K562 (cell line): Measurements from ENCODE around the gene POPDC2. TPM values are rescaled to one million over a fixed set of nuclear protein-coding genes. Genes with fewer than 3 reads are reported as not detected.

Experiments used
- ATAC-seq: fragments of 200-7000 bp; cut with Tn5 transposase; 3 replicates; pipeline ENCODE4 v1.9.1; 2020; ENCODE audit warnings: moderate library complexity
- BruUV-seq: library from RNA; stranded (reverse); fragments of 400-500 nt; replicated peaks from 2 replicates; lab custom pipeline; 2021; lab: Mats Ljungman, UMichigan
- CTCF ChIA-PET: fragments of 300-600 bp; formaldehyde crosslinking; extraction: SDS; loops from one replicate; lab custom pipeline; 2021; ENCODE audit warnings: low intra/inter-chr PET ratio; lab: Yijun Ruan, JAX
- POLR2A ChIA-PET: fragments of 300-600, 350-650 bp; sonication (Branson Sonifier 250); formaldehyde crosslinking; extraction: SDS; loops from one replicate; lab custom pipeline; 2021; ENCODE audit warnings: antibody characterized with exemption, inconsistent platforms; lab: Yijun Ruan, JAX
- DNase-seq, 4 experiments: peaks; one replicate each; pipeline versions ENCODE4 v3.0.0 to v3.0.0-alpha.2; 2011 to 2018; ENCODE audit warnings: low spot score in 3 of 4, mixed read lengths in 3 of 4; ENCODE audit errors: extremely low read depth in 1 of 4
- FAIRE-seq: peaks from 2 replicates; lab custom pipeline; 2011; peaks lifted over from hg19 to GRCh38; lab: Jason Lieb, UNC
- H2AFZ ChIP-seq: 2 replicates; pipeline ENCODE4 v1.6.0; 2011; ENCODE audit warnings: low read depth, low read length, control low read depth, inconsistent platforms
- H3K27ac ChIP-seq: fragments of 200-600 bp; 3 replicates; pipeline ENCODE4 v1.8.0; 2011; ENCODE audit warnings: low read depth, mild to moderate bottlenecking, control low read depth, inconsistent platforms, low read length, moderate library complexity, mixed read lengths; ENCODE audit errors: extremely low read depth
- H3K27me3 ChIP-seq, 2 experiments: fragments of 300-600 bp in 1 of 2; 2 replicates in 1 of 2; 3 replicates in 1 of 2; pipeline versions ENCODE4 v1.6.0 to v1.8.0; 2011; ENCODE audit warnings: inconsistent platforms in 2 of 2, low read length in 2 of 2, mild to moderate bottlenecking in 1 of 2, mixed read lengths in 1 of 2, moderate library complexity in 1 of 2; ENCODE audit not compliant: control insufficient read depth in 2 of 2, insufficient read depth in 2 of 2
- H3K36me3 ChIP-seq: fragments of 300-600 bp; 3 replicates; pipeline ENCODE4 v1.8.0; 2011; ENCODE audit warnings: mild to moderate bottlenecking, low read length, inconsistent platforms; ENCODE audit not compliant: control insufficient read depth, insufficient read depth
- H3K4me1 ChIP-seq, 2 experiments: fragments of 200-600 bp in 1 of 2; replicated peaks in 1 of 2; 2 replicates in 1 of 2; 3 replicates in 1 of 2; pipeline versions ENCODE4 v1.5.1 to v1.8.0; 2011; ENCODE audit warnings: inconsistent platforms in 2 of 2, low read length in 2 of 2, mild to moderate bottlenecking in 1 of 2, mixed read lengths in 1 of 2, moderate library complexity in 1 of 2; ENCODE audit not compliant: control insufficient read depth in 2 of 2, insufficient read depth in 2 of 2
- H3K4me2 ChIP-seq: 2 replicates; pipeline ENCODE4 v1.6.1; 2011; ENCODE audit warnings: low read length, control low read depth, inconsistent platforms, mixed read lengths; ENCODE audit not compliant: insufficient read depth
- H3K4me3 ChIP-seq: fragments of 200-600 bp; sonication (generic), shearing (Covaris generic); 2 replicates; pipeline ENCODE4 v1.5.1; 2016; ENCODE audit warnings: control low read depth, inconsistent platforms
- H3K79me2 ChIP-seq: fragments of 200-600 bp; 3 replicates; pipeline ENCODE4 v1.8.0; 2011; ENCODE audit warnings: low read length, inconsistent platforms; ENCODE audit not compliant: control insufficient read depth, insufficient read depth
- H3K9ac ChIP-seq, 2 experiments: 2 replicates each; pipeline versions ENCODE4 v1.6.0 to v1.6.1; 2011; ENCODE audit warnings: low read depth in 2 of 2, low read length in 2 of 2, control low read depth in 1 of 2, inconsistent platforms in 1 of 2, mild to moderate bottlenecking in 1 of 2, mixed read lengths in 1 of 2; ENCODE audit not compliant: insufficient read depth in 1 of 2
- H3K9me1 ChIP-seq: one replicate; pipeline ENCODE4 v1.6.0; 2011; ENCODE audit warnings: inconsistent platforms, mild to moderate bottlenecking, low read length, moderate library complexity; ENCODE audit not compliant: control insufficient read depth, insufficient read depth
- H3K9me3 ChIP-seq: replicated peaks from 2 replicates; pipeline ENCODE4 v1.5.1; 2011; ENCODE audit warnings: low read depth, low read length, inconsistent platforms; ENCODE audit not compliant: control insufficient read depth, insufficient read depth
- H4K20me1 ChIP-seq: replicated peaks from 2 replicates; pipeline ENCODE4 v1.6.1; 2011; ENCODE audit warnings: low read length, inconsistent platforms, mixed read lengths; ENCODE audit not compliant: control insufficient read depth, insufficient read depth
- BCLAF1 ChIP-seq, 2 experiments: fragments of 450-650 bp in 1 of 2; IDR thresholded peaks; 2 replicates each; pipeline ENCODE4 v1.6.1; 2011 to 2017; ENCODE audit warnings: low read depth in 2 of 2, antibody characterized with exemption in 1 of 2, borderline replicate concordance in 1 of 2, low read length in 1 of 2, mild to moderate bottlenecking in 1 of 2, mixed read lengths in 1 of 2; ENCODE audit not compliant: control insufficient read depth in 1 of 2
- CBX5 ChIP-seq: IDR thresholded peaks from 2 replicates; pipeline ENCODE4 v1.6.1; 2014; ENCODE audit warnings: low read depth, borderline replicate concordance
- CREB3L1 ChIP-seq: fragments of 450-650 bp; IDR thresholded peaks from 2 replicates; pipeline ENCODE4 v1.6.1; 2014; ENCODE audit warnings: low read depth, mild to moderate bottlenecking, moderate library complexity, borderline replicate concordance
- ELF2 ChIP-seq: fragments of 250-450 bp; sonication (Bioruptor Pico); IDR thresholded peaks from 2 replicates; pipeline ENCODE4 v1.5.0; 2021; ENCODE audit warnings: mild to moderate bottlenecking
- ELF4 ChIP-seq: fragments of 450-650 bp; formaldehyde crosslinking; IDR thresholded peaks from 2 replicates; pipeline ENCODE4 v1.4.0; 2022; ENCODE audit warnings: missing genetic modification characterization
- GTF2E2 ChIP-seq: fragments of 200-800 bp; sonication (Bioruptor generic); IDR thresholded peaks from 2 replicates; pipeline ENCODE4 v1.6.1; 2016; ENCODE audit warnings: missing genetic modification characterization, missing compliant biosample characterization
- HEY1 ChIP-seq: fragments of 250-450 bp; sonication (Bioruptor Pico); IDR thresholded peaks from 2 replicates; pipeline ENCODE4 v1.5.0; 2020; ENCODE audit warnings: mild to moderate bottlenecking, moderate library complexity, borderline replicate concordance
- RBM22 ChIP-seq: fragments of 200-400 bp; formaldehyde crosslinking; IDR thresholded peaks from 2 replicates; pipeline ENCODE4 v1.6.1; 2018; ENCODE audit warnings: low read length, low read depth; ENCODE audit not compliant: poor library complexity, severe bottlenecking
- SIN3A ChIP-seq, 2 experiments: fragments of 150-350 bp in 1 of 2; IDR thresholded peaks; 2 replicates each; pipeline ENCODE4 v1.6.1; 2011 to 2016; ENCODE audit warnings: borderline replicate concordance in 2 of 2, low read depth in 2 of 2, low read length in 2 of 2, mild to moderate bottlenecking in 2 of 2, moderate library complexity in 2 of 2; ENCODE audit not compliant: control insufficient read depth in 1 of 2
- THRB ChIP-seq: fragments of 450-650 bp; formaldehyde crosslinking; conservative IDR thresholded peaks from 2 replicates; pipeline ENCODE4 v1.4.0; 2022; ENCODE audit warnings: mild to moderate bottlenecking, missing genetic modification characterization
- ZNF121 ChIP-seq: sonication (generic); formaldehyde crosslinking; conservative IDR thresholded peaks from 2 replicates; pipeline ENCODE4 v1.8.0; 2022; ENCODE audit warnings: missing genetic modification reagents
- ZNF175 ChIP-seq: fragments of 200-800 bp; sonication (Bioruptor generic); IDR thresholded peaks from 2 replicates; pipeline ENCODE4 v1.6.1; 2016; ENCODE audit warnings: low read depth, mild to moderate bottlenecking, missing genetic modification characterization, missing compliant biosample characterization
- ZNF384 ChIP-seq: IDR thresholded peaks from 2 replicates; pipeline ENCODE4 v1.6.1; 2012; ENCODE audit warnings: low read depth, low read length, improper control_type of control experiment
- ZSCAN29 ChIP-seq: fragments of 450-650 bp; IDR thresholded peaks from 2 replicates; pipeline ENCODE4 v1.6.1; 2017
- WGBS: fragments of 100-300 bp; shearing (Covaris generic); methylation state at CpG from one replicate; pipeline ENCODE4 v1.1.6; 2016; ENCODE audit warnings: low coverage, mixed read lengths; ENCODE audit not compliant: insufficient coverage; ENCODE audit errors: missing lambda C conversion rate; 5-methylcytosine and 5-hydroxymethylcytosine counted together
- in situ Hi-C: fragments of 300-500 bp; cut with MboI; formaldehyde crosslinking; loops from 4 replicates; pipeline ENCODE4 v1.15.0; 2018; ENCODE audit warnings: inconsistent platforms, mixed read lengths
- intact Hi-C: fragments of 100-400 bp; cut with micrococcal nuclease; formaldehyde crosslinking; loops from 2 replicates; pipeline ENCODE4 v1.14.2; 2022
- polyA plus RNA-seq, 8 experiments: library from polyadenylated mRNA; depleted of rRNA in 4 of 8; stranded (reverse) in 5 of 8; unstranded in 3 of 8; fragments of >200 nt; fragmentation: Nextera tagmentation in 2 of 8; fragmentation: Illumina TruSeq in 1 of 8; extraction: Ambion mirVana in 2 of 8; extraction: Trizol in 1 of 8; gene quantifications; 2 replicates each; pipeline versions ENCODE4 v1.2.1 to v1.2.3, GENCODE V29; 2011 to 2014; ENCODE audit warnings: inconsistent platforms in 1 of 8, missing spikeins in 1 of 8
- total RNA-seq, 7 experiments: library from RNA; depleted of rRNA in 6 of 7; stranded (reverse); fragments of >200 nt in 6 of 7; fragmentation: Illumina TruSeq in 2 of 7; extraction: Trizol in 2 of 7; gene quantifications; 2 replicates each; pipeline versions ENCODE4 v1.2.1 to v1.2.3, GENCODE V29; 2011 to 2021; ENCODE audit warnings: low replicate concordance in 1 of 7

POPDC2 gene
- total and polyA plus RNA-seq, 9 of the 15 experiments (the other 6 are each of a cell fraction or from before 2014, with no cell fraction given): 0.08 to 0.32 (median 0.13) TPM; not detected in 4

GRCh38 chr3:119639494-119640350, 20.7 kb downstream of the POPDC2 start:
- no TSS peak for BruUV-seq
- no peak for TF ChIP-seq RBM22
- no peak for TF ChIP-seq CREB3L1
- peak; percentile 79 for TF ChIP-seq ZNF175 (CRISPR knock-in tag)
- TF ChIP-seq ELF2: no peak
- TF ChIP-seq HEY1 (CRISPR knock-in tag): no peak
- no peak for TF ChIP-seq BCLAF1 (IDR thresholded peaks at IDR 0.05; ENCODE audit: borderline replicate concordance in 1 of 2, control insufficient read depth in 1 of 2, low read depth in 2 of 2, low read length in 1 of 2)
- no peak for TF ChIP-seq SIN3A (IDR thresholded peaks at IDR 0.05; ENCODE audit: borderline replicate concordance in 2 of 2, control insufficient read depth in 1 of 2, low read depth in 2 of 2, low read length in 2 of 2)
- TF ChIP-seq ZSCAN29: no peak
- no peak for TF ChIP-seq THRB (CRISPR knock-in tag)
- no peak for TF ChIP-seq ELF4
- 0 out of 2 replicates have a peak, but pooled peaks have one; percentile 49 for TF ChIP-seq GTF2E2 (tag)
- peak; percentile 6; the same call in 1 of the 2 replicates for TF ChIP-seq ZNF384
- TF ChIP-seq ZNF121 (CRISPR knock-in tag): peak; percentile 33; the same call in 1 of the 2 replicates
- no peak for TF ChIP-seq CBX5

More at GRCh38 chr3:119639494-119640350, 20.7 kb downstream of the POPDC2 start:
- FAIRE-seq: no peak
- POLR2A ChIA-PET: interaction anchor here (0.5 kb wide), 1 partner anchor 30 kb away, joined by 5 read pairs; no protein-coding TSS in a partner anchor
- H3K9me1 ChIP-seq: peaks cover 3% of the 10 kb centered on the region
- no peaks in the 10 kb centered on the region for H3K9me3 ChIP-seq
- H2AFZ ChIP-seq: peak overlapping the region; percentile 12
- no peaks in the 10 kb centered on the region for H3K27me3 ChIP-seq
- H3K4me3 ChIP-seq: no peak overlapping the region
- ATAC-seq: no peak
- in situ Hi-C loops: no loop called here
- CTCF ChIA-PET: no interaction called here
- peaks cover 8 to 46% of the 10 kb centered on the region in 2 experiments for H3K4me1 ChIP-seq
- peak overlapping the region; percentile 83; the same call in 1 of the 3 replicates for H3K27ac ChIP-seq
- intact Hi-C loops: loop anchor here (5.0 kb wide), 1 partner anchor 38 kb away; the partner anchor contains the start of gene COX17
- H4K20me1 ChIP-seq: no peaks in the 10 kb centered on the region
- no peak for DNase-seq
- WGBS: 20% methylated on average over 2 of the region's 2 CpGs
- H3K9ac ChIP-seq: no peak overlapping the region
- no peaks in the 10 kb centered on the region for H3K79me2 ChIP-seq
- H3K36me3 ChIP-seq: no peaks in the 10 kb centered on the region
- H3K4me2 ChIP-seq: no peak overlapping the region
